Activated CD4-positive, alpha-beta T cell treated with anti-CD3 and anti-CD28 coated beads for 36 hours (primary cell): ENCODE measurements around the gene SNHG17. TPM values are rescaled to one million over a fixed set of nuclear protein-coding genes. Genes with fewer than 3 reads are reported as not detected.
"Not testable (repeated sequence)": the region's sequence is repeated elsewhere in the genome, so short reads cannot be mapped to it uniquely, and the experiment has no call there.

Experiments
- ATAC-seq: fragments of 200-7000 bp; cut with Tn5 transposase; one replicate; pipeline ENCODE4 v1.10.0; 2021; ENCODE audit warnings: mild to moderate bottlenecking, moderate library complexity
- CTCF ChIA-PET: fragments of 350-600 bp; sonication (Branson Sonifier 250); formaldehyde crosslinking; loops from one replicate; lab custom pipeline; 2021; ENCODE audit warnings: antibody characterized with exemption; lab: Charles Lee
- POLR2A ChIA-PET: fragments of 350-600 bp; sonication (Branson Sonifier 250); formaldehyde crosslinking; loops from one replicate; lab custom pipeline; 2021; ENCODE audit warnings: antibody characterized with exemption, inconsistent platforms; lab: Charles Lee
- DNase-seq: peaks from one replicate; pipeline ENCODE4 v3.0.0-alpha.2; 2020
- H3K27ac Mint-ChIP-seq: one replicate; pipeline ENCODE4 v1.8.0; 2021; ENCODE audit warnings: mixed read lengths
- H3K27me3 Mint-ChIP-seq: one replicate; pipeline ENCODE4 v1.8.0; 2021; ENCODE audit warnings: mixed read lengths
- H3K36me3 Mint-ChIP-seq: one replicate; pipeline ENCODE4 v1.8.0; 2021; ENCODE audit warnings: low read depth, mixed read lengths
- H3K4me1 Mint-ChIP-seq: one replicate; pipeline ENCODE4 v1.8.0; 2021; ENCODE audit warnings: mixed read lengths
- H3K4me3 Mint-ChIP-seq: one replicate; pipeline ENCODE4 v1.8.0; 2021; ENCODE audit warnings: mild to moderate bottlenecking, moderate library complexity, mixed read lengths
- H3K9me3 Mint-ChIP-seq: one replicate; pipeline ENCODE4 v1.8.0; 2021; ENCODE audit warnings: low read depth, mixed read lengths
- intact Hi-C, 2 experiments: fragments of 100-400 bp; cut with DNase I in 1 of 2; cut with micrococcal nuclease in 1 of 2; formaldehyde crosslinking; loops; one replicate each; pipeline versions ENCODE4 v1.14.2 to v1.15.1; 2022 to 2024; cut with DNase I, micrococcal nuclease
- total RNA-seq, 2 experiments: library from RNA; stranded (reverse); gene quantifications; one replicate each; pipeline ENCODE4 v1.2.3, GENCODE V29; 2021

SNHG17 gene
- total RNA-seq, 2 experiments from 2014 or later = 70.7 to 72.4 TPM

DNA sequence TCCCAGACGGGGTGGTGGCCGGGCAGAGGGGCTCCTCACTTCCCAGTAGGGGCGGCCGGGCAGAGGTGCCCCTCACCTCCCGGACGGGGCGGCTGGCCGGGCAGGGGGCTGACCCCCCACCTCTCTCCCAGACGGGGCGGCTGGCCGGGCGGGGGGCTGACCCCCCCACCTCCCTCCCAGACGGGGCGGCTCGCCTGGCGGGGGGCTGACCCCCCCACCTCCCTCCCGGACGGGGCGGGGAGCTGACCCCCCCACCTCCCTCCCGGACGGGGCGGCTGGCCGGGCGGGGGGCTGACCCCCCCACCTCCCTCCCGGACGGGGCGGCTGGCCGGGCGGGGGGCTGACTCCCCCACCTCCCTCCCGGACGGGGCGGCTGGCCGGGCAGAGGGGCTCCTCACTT, 26.0 kb upstream of the SNHG17 start:
- intact Hi-C loops, POLR2A ChIA-PET, H3K4me1 Mint-ChIP-seq, H3K27ac Mint-ChIP-seq, ATAC-seq, H3K9me3 Mint-ChIP-seq, H3K27me3 Mint-ChIP-seq, DNase-seq, H3K4me3 Mint-ChIP-seq, H3K36me3 Mint-ChIP-seq, CTCF ChIA-PET: not testable (repeated sequence)

- H3K27me3 Mint-ChIP-seq, H3K4me1 Mint-ChIP-seq, intact Hi-C loops, H3K27ac Mint-ChIP-seq, POLR2A ChIA-PET, DNase-seq, H3K4me3 Mint-ChIP-seq, H3K9me3 Mint-ChIP-seq, H3K36me3 Mint-ChIP-seq, ATAC-seq, CTCF ChIA-PET: not testable (repeated sequence)
Measured at GRCh38 chr20:38460631-38461030, 25.5 kb upstream of the SNHG17 start.

GRCh38 chr20:38460040-38460623, 25.0 kb upstream of the SNHG17 start:
- ATAC-seq (no peak), DNase-seq (no peak)
- CTCF ChIA-PET = no interaction called here
- intact Hi-C loops = no loop called here
- Mint-ChIP-seq H3K4me3 (no peak overlapping the region), H3K9me3 (no peaks in the 10 kb centered on the region), H3K27me3 (no peaks in the 10 kb centered on the region), H3K27ac (no peak overlapping the region), H3K36me3 (no peaks in the 10 kb centered on the region), H3K4me1 (no peaks in the 10 kb centered on the region)
- POLR2A ChIA-PET = interaction anchor here (0.7 kb wide), 1 partner anchor 1191 kb away, joined by 4 read pairs; no protein-coding TSS in a partner anchor

GRCh38 chr20:38458314-38458713, 23.2 kb upstream of the SNHG17 start:
- CTCF ChIA-PET = interaction anchor here (1.4 to 1.8 kb wide), 2 partner anchors 12 to 14 kb away, joined by 5 to 7 read pairs; partner anchors contain the start of gene RALGAPB

GRCh38 chr20:38454556-38455473, 19.7 kb upstream of the SNHG17 start:
- Mint-ChIP-seq H3K27ac (no peak overlapping the region), H3K4me3 (no peak overlapping the region), H3K9me3 (no peaks in the 10 kb centered on the region), H3K4me1 (peaks cover 7% of the 10 kb centered on the region), H3K36me3 (peaks cover 15% of the 10 kb centered on the region), H3K27me3 (no peaks in the 10 kb centered on the region)
- intact Hi-C loops = loop anchor here (10.0 kb wide), 2 partner anchors 60 kb away; no protein-coding TSS in a partner anchor
- POLR2A ChIA-PET = interaction anchor here (0.6 kb wide), 1 partner anchor 561 kb away, joined by 7 read pairs; no protein-coding TSS in a partner anchor
- no peak for ATAC-seq
- CTCF ChIA-PET = interaction anchor here (1.1 to 1.3 kb wide), 2 partner anchors 12 to 18 kb away, joined by 3 to 4 read pairs; partner anchors contain the start of gene RALGAPB
- DNase-seq = no peak

More at GRCh38 chr20:38458314-38458713, 23.2 kb upstream of the SNHG17 start:
- H3K27ac Mint-ChIP-seq = no peak overlapping the region
- H3K4me1 Mint-ChIP-seq = no peaks in the 10 kb centered on the region
- no peaks in the 10 kb centered on the region for H3K9me3 Mint-ChIP-seq
- no peak for DNase-seq
- POLR2A ChIA-PET = no interaction called here
- intact Hi-C loops = loop anchor here (10.0 kb wide), 2 partner anchors 56 to 64 kb away; no protein-coding TSS in a partner anchor
- H3K4me3 Mint-ChIP-seq = no peak overlapping the region
- no peaks in the 10 kb centered on the region for H3K27me3 Mint-ChIP-seq
- ATAC-seq = no peak
- no peaks in the 10 kb centered on the region for H3K36me3 Mint-ChIP-seq

DNA sequence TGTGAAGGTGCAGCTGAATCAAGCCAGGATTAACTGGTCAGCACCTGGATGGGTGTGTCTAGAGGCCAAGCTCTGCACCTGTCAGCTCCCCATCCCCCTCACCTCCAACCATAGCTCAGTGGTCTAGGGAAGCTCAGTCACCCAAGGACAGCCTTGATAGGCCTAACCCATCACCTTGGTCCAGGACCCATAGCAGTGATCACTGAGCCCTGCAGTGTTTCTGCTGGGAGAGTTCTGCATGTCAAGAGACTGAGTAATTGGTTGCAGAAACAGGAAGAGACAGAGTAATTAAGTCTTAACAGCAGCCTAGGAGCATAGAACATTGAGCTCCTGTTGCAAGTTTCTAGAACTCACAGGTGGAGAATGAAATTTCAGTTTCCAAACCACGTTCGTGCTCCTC, 18.8 kb upstream of the SNHG17 start:
- ATAC-seq (no peak), DNase-seq (no peak)
- Mint-ChIP-seq H3K9me3 (no peaks in the 10 kb centered on the region), H3K27ac (no peak overlapping the region), H3K36me3 (peaks cover 22% of the 10 kb centered on the region), H3K4me3 (no peak overlapping the region), H3K27me3 (no peaks in the 10 kb centered on the region), H3K4me1 (peaks cover 7% of the 10 kb centered on the region)
- ChIA-PET POLR2A (no interaction called here), CTCF (interaction anchor here (1.0 to 1.3 kb wide), 3 partner anchors 18 to 20 kb away, joined by 3 to 4 read pairs (median 4); partner anchors contain the start of genes RALGAPB and SNHG17)
- intact Hi-C loops = loop anchor here (10.0 kb wide), 2 partner anchors 59 to 61 kb away; no protein-coding TSS in a partner anchor

DNA sequence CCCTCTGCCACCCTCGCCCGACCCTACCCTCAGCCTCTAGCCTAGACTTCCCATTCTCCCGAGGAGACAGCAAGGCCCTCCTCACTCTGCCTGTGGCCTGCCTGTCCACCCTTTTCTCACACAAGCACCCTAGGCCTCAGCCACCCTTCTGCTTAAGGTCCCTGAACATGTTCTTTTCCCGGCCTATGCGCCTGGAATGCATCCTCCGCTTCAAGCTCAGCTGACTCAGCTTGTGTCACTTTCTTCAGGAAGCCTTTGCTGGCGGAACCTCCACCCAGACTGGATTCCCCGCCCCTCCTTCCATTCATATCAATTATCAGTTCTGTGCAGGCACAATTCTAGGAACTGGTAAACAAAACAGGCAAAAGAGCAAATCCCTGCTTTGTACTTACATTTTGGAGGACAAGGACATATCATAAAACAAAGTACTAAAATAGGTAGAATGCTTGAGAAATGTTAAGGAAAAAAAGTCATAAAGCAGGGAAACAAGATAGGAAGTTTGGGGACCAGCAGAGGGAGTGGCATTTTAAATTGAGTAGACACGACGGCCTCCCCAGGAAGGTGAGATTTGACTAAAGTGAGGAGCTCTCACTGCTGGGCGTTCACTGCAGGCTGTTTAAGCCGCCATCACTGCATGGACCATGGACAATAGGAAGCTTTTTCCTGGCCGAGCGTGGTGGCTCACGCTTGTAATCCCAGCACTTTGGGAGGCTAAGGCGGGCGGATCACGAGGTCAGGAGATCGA, 17.9 kb upstream of the SNHG17 start:
- CTCF ChIA-PET = interaction anchor here (1.0 to 1.3 kb wide), 3 partner anchors 19 to 20 kb away, joined by 3 to 4 read pairs (median 4); partner anchors contain the start of genes RALGAPB and SNHG17
- peaks cover 12% of the 10 kb centered on the region for H3K4me1 Mint-ChIP-seq

DNA sequence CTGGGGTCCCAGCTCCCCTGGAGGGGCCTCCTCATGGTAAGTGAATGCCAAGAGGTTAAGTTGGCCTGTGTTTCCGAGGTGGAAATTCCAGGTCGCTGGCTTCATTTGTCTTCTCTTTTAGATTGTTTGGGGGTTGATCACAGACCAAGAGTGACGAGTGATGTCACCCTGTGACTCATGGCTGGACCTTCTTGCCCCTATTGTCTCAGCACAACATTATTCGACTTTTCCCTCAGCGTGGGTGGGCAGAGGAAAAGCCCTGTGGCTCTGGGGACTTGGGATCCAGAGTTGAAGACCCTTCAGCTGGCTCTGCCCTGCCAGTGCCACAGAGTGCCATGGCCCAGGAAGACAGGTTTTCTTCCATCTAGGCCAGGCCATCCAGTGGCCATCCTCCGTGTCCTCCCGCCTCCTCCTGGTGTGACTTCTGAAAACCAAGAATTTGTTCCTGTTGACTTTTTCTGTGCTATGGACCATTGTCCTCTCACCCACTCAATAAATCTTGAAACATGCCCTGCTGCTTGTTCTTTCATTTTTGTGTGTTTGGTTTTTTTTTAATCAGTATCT, 15.4 kb upstream of the SNHG17 start:
- POLR2A ChIA-PET = no interaction called here
- DNase-seq = no peak
- CTCF ChIA-PET = interaction anchor here (1.1 kb wide), 1 partner anchor 15 kb away, joined by 5 read pairs; the partner anchor contains the start of gene SNHG17
- H3K27ac Mint-ChIP-seq = no peak overlapping the region
- intact Hi-C loops = loop anchor here (10.0 kb wide), 2 partner anchors 56 to 64 kb away; no protein-coding TSS in a partner anchor
- peaks cover 27% of the 10 kb centered on the region for H3K4me1 Mint-ChIP-seq
- peaks cover 25% of the 10 kb centered on the region for H3K36me3 Mint-ChIP-seq
- H3K4me3 Mint-ChIP-seq = no peak overlapping the region
- ATAC-seq = no peak
- H3K27me3 Mint-ChIP-seq = no peaks in the 10 kb centered on the region
- H3K9me3 Mint-ChIP-seq = no peaks in the 10 kb centered on the region

More for the DNA sequence above, 17.9 kb upstream of the SNHG17 start:
- POLR2A ChIA-PET = no interaction called here
- no peak overlapping the region for H3K4me3 Mint-ChIP-seq
- peaks cover 25% of the 10 kb centered on the region for H3K36me3 Mint-ChIP-seq
- no peak overlapping the region for H3K27ac Mint-ChIP-seq
- H3K9me3 Mint-ChIP-seq = no peaks in the 10 kb centered on the region
- no peak for ATAC-seq
- no peak for DNase-seq
- H3K27me3 Mint-ChIP-seq = no peaks in the 10 kb centered on the region
- intact Hi-C loops = loop anchor here (10.0 kb wide), 2 partner anchors 58 to 62 kb away; no protein-coding TSS in a partner anchor

GRCh38 chr20:38449046-38449445, 13.9 kb upstream of the SNHG17 start:
- ATAC-seq = no peak
- ChIA-PET POLR2A (interaction anchor here (1.3 to 2.0 kb wide), 2 partner anchors 14 to 16 kb away, joined by 3 to 7 read pairs; partner anchors contain the start of gene SNHG17), CTCF (no interaction called here)
- Mint-ChIP-seq H3K27ac (no peak overlapping the region), H3K4me1 (peaks cover 29% of the 10 kb centered on the region), H3K36me3 (peaks cover 25% of the 10 kb centered on the region), H3K9me3 (no peaks in the 10 kb centered on the region), H3K4me3 (no peak overlapping the region), H3K27me3 (no peaks in the 10 kb centered on the region)
- DNase-seq = no peak
- intact Hi-C loops = loop anchor here in 1 of 2 experiments (5.0 kb wide), 2 partner anchors 298 to 757 kb away; partner anchors contain the start of genes ACTR5 and CTNNBL1
